TTC549 (cell line): ENCODE results near the gene TSNAX.
A peak's percentile ranks its signal among the peaks of the same experiment; 100 is the strongest.
"Not testable (repeated sequence)": the region's sequence is repeated elsewhere in the genome, so short reads cannot be mapped to it uniquely, and the experiment has no call there.

Experiments
- FAIRE-seq: peaks from 2 replicates; lab custom pipeline; 2012; peaks lifted over from hg19 to GRCh38; lab: Jason Lieb, UNC

TSNAX gene, protein sequence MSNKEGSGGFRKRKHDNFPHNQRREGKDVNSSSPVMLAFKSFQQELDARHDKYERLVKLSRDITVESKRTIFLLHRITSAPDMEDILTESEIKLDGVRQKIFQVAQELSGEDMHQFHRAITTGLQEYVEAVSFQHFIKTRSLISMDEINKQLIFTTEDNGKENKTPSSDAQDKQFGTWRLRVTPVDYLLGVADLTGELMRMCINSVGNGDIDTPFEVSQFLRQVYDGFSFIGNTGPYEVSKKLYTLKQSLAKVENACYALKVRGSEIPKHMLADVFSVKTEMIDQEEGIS

GRCh38 chr1:231528172-231529029 is at the start of gene TSNAX:
Gene TSNAX (plus strand): TSS chr1:231528669. CDS start chr1:231528811, 142 bp downstream.
- peak; percentile 94 for FAIRE-seq

- no peak for FAIRE-seq
These were observed 49.7 kb upstream of the TSNAX start for GRCh38 chr1:231478811-231479210.

DNA sequence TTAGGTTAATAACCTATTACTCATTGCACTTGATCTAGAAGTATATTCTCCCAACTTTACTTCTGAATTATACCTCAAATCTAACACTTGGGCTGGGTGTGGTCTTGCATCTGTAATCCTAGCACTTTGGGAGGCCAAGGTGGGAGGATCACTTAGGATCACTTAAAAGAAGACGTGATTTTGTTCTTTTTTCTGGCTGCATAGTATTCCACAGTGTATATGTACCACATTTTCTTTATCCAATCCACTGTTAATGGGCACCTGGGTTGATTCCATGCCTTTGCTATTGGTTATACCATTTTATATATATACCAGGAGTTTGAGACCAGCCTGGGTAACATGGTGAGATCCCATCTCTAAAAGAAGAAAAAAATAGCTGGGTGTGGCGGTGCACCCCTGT is 48.5 kb upstream of the TSNAX start:
- FAIRE-seq: no peak

DNA sequence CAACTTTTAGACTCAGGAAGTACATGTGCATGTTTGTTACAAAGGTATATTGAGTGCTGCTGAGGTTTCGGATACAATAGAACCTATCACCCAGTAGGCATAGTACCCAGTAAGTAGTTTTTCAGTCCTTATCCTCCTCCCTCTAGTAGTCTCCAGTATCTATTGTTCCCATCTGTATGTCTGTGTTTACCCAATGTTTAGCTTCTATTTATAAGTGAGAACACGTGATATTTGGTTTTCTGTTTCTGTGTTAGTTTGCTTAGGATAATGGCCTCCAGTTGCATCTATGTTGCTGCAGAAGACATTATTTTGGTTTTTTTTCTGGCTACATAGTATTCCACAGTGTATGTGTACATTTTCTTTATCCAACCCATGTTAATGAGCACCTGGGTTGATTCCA is 47.2 kb upstream of the TSNAX start:
- no peak for FAIRE-seq

DNA sequence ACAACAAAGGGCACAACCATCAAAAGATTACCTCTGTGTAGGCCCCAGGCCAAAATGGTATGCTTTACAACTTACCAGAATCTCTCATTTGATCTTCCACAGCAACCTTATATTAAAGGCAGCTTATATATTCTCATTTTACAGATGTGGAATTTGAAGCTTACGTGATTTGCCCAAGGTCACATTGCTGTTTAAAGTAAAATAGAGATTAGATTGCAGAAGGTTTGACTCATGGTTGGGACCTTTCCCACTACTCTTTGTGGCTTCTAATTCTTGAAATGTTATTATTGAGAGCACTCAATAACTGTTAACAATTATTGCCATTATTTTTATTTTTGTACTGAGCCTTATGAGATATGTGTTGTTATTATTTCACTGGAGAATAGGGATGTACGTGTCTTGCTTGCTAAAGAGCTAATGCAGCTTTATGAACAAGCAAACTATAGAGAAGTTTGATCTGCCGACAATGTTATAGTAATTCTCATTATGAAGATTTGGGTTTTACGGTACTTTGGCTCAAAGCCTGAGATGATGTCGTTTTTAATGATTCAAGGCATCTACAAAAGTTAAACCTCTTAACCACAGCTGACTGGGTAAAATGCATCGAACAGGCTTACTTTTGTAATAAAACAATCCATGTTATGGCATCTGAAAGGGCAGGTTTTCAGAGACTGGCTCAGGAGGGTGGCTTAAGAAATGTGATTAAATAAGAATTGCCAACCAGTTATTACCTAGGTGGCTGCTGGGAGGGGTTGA is 43.3 kb upstream of the TSNAX start:
- FAIRE-seq: no peak

DNA sequence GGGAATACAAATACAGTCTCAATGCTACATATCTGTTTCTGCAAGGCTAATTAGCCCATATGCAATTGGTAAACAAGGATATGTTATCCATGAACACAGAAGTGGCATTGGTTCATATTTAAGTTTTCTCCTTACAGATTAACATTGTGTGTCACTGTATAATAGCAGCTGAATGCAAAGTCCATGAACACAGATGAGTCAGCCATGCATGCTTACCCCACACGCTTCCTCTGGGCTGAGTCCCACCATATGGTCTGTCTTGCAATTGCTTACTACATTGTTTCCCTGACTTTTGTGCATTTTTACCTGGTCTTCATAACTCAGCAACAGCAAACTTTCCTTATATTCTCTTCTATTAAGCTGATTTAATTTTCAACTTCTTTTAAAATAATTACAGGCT is 41.5 kb upstream of the TSNAX start:
- FAIRE-seq: no peak

GRCh38 chr1:231487910-231488309 is 40.6 kb upstream of the TSNAX start:
- FAIRE-seq: no peak

- no peak for FAIRE-seq
These were observed 34.9 kb upstream of the TSNAX start for GRCh38 chr1:231493421-231494185.

DNA sequence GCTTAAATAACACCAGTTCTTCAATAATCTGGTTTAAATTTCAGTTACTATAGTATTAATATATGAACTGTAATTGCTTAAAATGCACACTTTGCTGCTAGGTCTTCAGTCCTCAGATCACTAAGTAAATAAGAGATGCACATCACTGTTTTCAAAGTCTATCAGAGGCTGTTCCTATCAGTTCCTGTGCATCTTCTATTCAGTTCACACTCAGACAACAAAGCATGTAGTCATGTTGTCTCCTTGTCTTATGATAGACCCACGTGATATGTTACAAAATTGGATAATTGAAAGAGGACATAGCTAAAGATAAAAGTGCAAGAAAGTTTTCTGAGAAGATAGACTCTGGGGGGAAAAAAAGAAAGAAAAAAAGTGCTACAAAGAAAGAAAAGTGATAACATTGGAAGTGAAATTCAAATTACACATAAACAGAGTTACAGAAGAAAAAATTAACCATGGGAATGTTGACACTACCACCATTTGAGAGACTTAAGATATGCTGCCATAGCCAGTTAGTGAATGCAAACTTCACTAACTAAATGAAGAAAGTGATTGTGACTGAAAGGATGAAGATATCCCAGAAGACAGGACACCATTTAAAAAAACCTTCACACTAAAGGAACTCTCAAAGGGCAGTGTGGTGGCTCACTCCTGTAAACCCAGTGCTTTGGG is 33.9 kb upstream of the TSNAX start:
- no peak for FAIRE-seq

DNA sequence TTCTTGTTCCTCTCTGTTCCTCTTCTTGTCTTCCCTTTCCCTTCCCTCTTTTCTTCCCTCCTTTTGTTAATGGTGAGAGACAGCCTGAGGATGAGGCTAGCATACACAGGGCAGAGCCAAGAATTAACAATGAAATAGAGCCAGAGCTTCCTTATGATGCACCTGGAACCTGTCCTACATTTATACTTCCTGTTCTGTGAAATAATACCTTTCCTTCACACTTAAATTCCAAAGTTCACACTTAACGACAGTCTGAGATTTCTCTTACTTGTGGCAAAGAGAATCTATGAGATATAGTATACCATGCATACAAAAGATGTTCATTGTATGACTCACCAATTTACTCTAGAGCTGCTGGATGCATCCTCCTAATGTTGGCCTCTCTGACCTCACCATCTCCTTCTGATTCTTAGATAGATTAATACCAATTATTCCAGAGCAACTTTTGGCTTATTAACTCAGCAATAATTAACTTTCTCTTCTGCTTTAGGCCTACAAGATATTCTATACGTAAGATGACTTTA is 30.8 kb upstream of the TSNAX start:
- no peak for FAIRE-seq

GRCh38 chr1:231499148-231499763 is 29.2 kb upstream of the TSNAX start:
- FAIRE-seq: no peak

DNA sequence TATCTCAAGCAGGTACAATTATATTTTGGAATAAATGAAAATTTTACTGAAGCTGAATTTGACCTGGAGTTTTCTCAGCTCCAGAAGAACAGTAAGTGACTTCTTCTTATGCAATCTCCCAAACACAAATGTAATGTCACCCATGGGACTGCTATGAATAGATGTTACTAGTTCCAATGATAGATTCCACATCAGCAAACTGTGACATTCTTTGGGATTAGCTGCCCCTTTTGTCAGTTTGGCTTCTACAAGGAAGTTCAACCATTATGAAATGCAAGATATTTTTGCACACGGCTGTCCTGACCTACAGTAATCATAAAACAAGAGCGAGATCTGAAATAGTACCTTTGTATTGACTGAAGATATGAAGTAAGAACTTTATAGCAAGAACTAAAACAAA is 27.8 kb upstream of the TSNAX start:
- no peak for FAIRE-seq

DNA sequence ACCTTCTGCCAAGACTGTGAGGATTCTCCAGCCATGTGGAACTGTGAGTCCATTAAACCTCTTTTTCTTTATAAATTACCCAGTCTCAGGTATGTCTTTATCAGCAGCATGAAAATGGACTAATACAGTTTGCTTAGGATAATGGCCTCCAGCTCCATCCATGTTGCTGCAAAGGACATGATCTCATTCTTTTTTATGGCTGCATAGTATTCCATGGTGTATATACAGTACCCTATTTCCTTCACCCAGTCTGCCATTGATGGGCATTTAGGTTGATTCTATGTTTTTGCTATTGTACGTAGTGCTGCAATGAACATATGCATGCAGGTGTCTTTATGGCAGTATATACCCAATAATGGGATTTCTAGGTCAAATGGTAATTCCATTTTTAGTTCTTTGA is 25.3 kb upstream of the TSNAX start:
- not testable (repeated sequence) for FAIRE-seq

DNA sequence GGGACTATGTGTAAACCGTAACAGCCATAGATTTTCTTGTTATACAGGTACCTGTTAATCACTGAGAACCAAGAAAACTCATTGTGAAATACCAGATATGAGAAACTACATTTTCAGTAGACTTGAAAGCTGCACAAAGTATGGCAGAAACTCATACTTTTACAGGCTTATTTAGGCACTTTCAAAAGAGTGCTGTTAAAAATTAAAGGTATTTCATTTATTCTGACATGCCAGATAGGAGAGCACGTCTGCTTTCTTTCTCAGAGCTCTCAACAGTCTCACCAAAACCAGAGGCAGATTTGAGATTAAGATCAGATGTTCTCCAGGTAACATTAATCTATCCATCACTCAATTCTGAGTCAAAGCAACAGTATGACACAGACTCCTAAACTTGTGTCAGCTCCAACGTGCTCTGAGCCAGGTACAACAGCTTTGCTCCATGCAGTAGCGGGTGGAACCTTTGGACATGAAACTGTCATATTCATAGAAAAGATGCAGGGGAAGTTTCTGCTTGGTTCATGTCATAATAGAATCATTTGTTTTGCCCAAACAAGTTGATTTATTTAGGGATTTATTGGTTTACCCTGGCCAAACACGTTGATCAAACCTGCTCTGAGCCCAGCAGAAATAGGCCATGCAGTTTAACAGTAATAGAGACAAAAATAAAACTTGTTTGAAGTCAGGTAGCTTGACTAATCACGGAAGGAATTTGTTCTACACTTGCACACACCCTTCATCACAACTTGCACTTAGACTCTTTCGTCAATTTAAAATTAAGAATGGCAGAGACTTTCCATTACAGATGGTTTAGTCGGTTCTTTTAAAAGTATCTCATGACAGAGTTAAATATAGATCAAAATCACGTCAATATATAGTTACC is 20.8 kb upstream of the TSNAX start:
- no peak for FAIRE-seq

- no peak for FAIRE-seq
These were observed 20.0 kb upstream of the TSNAX start for GRCh38 chr1:231508497-231508896.

GRCh38 chr1:231508941-231509340 is 19.5 kb upstream of the TSNAX start:
- no peak for FAIRE-seq

GRCh38 chr1:231512147-231512698 is 16.2 kb upstream of the TSNAX start:
- FAIRE-seq: no peak

GRCh38 chr1:231515748-231516147 is 12.7 kb upstream of the TSNAX start:
- FAIRE-seq: no peak

DNA sequence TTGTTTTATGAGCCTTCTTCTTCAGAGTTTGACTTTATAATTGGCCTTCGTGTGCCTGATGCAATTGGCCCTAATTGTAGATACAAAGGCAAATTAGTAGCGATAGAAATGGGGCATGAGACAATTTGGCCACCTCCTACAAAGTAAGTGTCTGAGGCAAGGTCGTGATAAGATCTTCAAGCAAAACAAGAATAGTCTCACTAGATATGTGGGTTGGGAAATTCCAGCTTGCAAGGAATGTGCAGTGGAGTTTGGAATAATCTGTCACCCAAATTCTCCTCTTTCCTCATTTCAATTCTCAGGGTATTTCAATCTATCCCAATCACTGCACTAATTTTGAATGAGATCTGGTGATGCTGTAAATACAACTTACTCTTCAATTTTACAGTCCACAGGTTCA is 11.4 kb upstream of the TSNAX start:
- no peak for FAIRE-seq
